OCI-LY7 (cell line): ENCODE results near the gene CALHM5.

Source experiments
- EZH2phosphoT487 ChIP-seq: fragments of 200-600 bp; sonication (generic); IDR thresholded peaks from 2 replicates; pipeline ENCODE4 v1.6.1; 2018; ENCODE audit warnings: low read depth, borderline replicate concordance, mild to moderate bottlenecking, mixed run types, antibody characterized with exemption, low read length, moderate library complexity, mixed read lengths
- TF ChIP-seq, protein P1 (sequence below): fragments of 200-600 bp; sonication (generic); conservative IDR thresholded peaks from 2 replicates; pipeline ENCODE4 v1.5.1; 2014; ENCODE audit warnings: mild to moderate bottlenecking, antibody characterized with exemption, low read length, moderate library complexity, mixed read lengths

- TF ChIP-seq, protein P1, sequence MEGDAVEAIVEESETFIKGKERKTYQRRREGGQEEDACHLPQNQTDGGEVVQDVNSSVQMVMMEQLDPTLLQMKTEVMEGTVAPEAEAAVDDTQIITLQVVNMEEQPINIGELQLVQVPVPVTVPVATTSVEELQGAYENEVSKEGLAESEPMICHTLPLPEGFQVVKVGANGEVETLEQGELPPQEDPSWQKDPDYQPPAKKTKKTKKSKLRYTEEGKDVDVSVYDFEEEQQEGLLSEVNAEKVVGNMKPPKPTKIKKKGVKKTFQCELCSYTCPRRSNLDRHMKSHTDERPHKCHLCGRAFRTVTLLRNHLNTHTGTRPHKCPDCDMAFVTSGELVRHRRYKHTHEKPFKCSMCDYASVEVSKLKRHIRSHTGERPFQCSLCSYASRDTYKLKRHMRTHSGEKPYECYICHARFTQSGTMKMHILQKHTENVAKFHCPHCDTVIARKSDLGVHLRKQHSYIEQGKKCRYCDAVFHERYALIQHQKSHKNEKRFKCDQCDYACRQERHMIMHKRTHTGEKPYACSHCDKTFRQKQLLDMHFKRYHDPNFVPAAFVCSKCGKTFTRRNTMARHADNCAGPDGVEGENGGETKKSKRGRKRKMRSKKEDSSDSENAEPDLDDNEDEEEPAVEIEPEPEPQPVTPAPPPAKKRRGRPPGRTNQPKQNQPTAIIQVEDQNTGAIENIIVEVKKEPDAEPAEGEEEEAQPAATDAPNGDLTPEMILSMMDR: no peak
- TF ChIP-seq EZH2phosphoT487: no peak
Observed at GRCh38 chr6:116550796-116551195, 39.4 kb downstream of the CALHM5 start.
